ENCODE data around the gene PARVG.
"Not testable (repeated sequence)": the region's sequence is repeated elsewhere in the genome, so short reads cannot be mapped to it uniquely, and the experiment has no call there.

Gene PARVG

GRCh38 chr22:44231233-44231632 lies 50.5 kb downstream of the PARVG start:
- TF ChIP-seq ZNF510 (tag by site-specific recombination; IDR thresholded peaks at IDR 0.05; ENCODE audit: insufficient replicate concordance) (no peak), ZNF239 (tag by site-specific recombination; IDR thresholded peaks at IDR 0.05) (no peak), ZNF354C (tag by site-specific recombination; IDR thresholded peaks at IDR 0.05; ENCODE audit: borderline replicate concordance, low read depth) (no peak), ZNF175 (tag by site-specific recombination; IDR thresholded peaks at IDR 0.05) (no peak), ZNF350 (tag by site-specific recombination; IDR thresholded peaks at IDR 0.05) (no peak), ZNF654 (tag by site-specific recombination; IDR thresholded peaks at IDR 0.05; ENCODE audit: low read depth) (no peak), EGR2 (tag by site-specific recombination; IDR thresholded peaks at IDR 0.05; ENCODE audit: low read depth) (no peak), ZNF2 (tag by site-specific recombination; IDR thresholded peaks at IDR 0.05) (no peak), ZFHX2 (tag by site-specific recombination; conservative IDR thresholded peaks at IDR 0.05) (no peak), ZNF645 (tag by site-specific recombination; IDR thresholded peaks at IDR 0.05) (no peak), ZNF266 (tag by site-specific recombination; IDR thresholded peaks at IDR 0.05; ENCODE audit: low read depth) (no peak), ZNF664 (tag by site-specific recombination; IDR thresholded peaks at IDR 0.05) (no peak), ZNF501 (tag by site-specific recombination; IDR thresholded peaks at IDR 0.05) (no peak), ZNF488 (tag by site-specific recombination; IDR thresholded peaks at IDR 0.05) (no peak), ZNF626 (tag by site-specific recombination; IDR thresholded peaks at IDR 0.05) (no peak), ZSCAN30 (tag by site-specific recombination; IDR thresholded peaks at IDR 0.05) (no peak), GLIS2 (tag by site-specific recombination; IDR thresholded peaks at IDR 0.05) (no peak)
- TF ChIP-seq, protein P1, sequence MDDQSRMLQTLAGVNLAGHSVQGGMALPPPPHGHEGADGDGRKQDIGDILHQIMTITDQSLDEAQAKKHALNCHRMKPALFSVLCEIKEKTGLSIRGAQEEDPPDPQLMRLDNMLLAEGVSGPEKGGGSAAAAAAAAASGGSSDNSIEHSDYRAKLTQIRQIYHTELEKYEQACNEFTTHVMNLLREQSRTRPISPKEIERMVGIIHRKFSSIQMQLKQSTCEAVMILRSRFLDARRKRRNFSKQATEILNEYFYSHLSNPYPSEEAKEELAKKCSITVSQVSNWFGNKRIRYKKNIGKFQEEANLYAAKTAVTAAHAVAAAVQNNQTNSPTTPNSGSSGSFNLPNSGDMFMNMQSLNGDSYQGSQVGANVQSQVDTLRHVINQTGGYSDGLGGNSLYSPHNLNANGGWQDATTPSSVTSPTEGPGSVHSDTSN (CRISPR knock-in tag; IDR thresholded peaks at IDR 0.05): no peak
- Histone ChIP-seq H3K4me3 (ENCODE audit: low read depth, low read length) (no peak overlapping the region), H3K36me3 (ENCODE audit: control insufficient read depth in 2 of 2, insufficient read depth in 1 of 2, low read length in 2 of 2) (no peaks in the 10 kb centered on the region), H3K9me3 (ENCODE audit: control insufficient read depth, insufficient read depth, low read depth, low read length) (no peaks in the 10 kb centered on the region), H3K4me1 (ENCODE audit: control insufficient read depth, insufficient read depth, low read length) (no peaks in the 10 kb centered on the region), H3K27ac (ENCODE audit: extremely low read depth, low read depth, low read length) (no peak overlapping the region)
- POLR2A ChIA-PET: no interaction called here
- CTCF ChIA-PET: no interaction called here

- H3K4me3 ChIP-seq (ENCODE audit: low read depth, low read length); POLR2A ChIA-PET; H3K4me1 ChIP-seq (ENCODE audit: control insufficient read depth, insufficient read depth, low read length); H3K27ac ChIP-seq (ENCODE audit: extremely low read depth, low read depth, low read length); H3K36me3 ChIP-seq (ENCODE audit: control insufficient read depth in 2 of 2, insufficient read depth in 1 of 2, low read length in 2 of 2); CTCF ChIA-PET; H3K9me3 ChIP-seq (ENCODE audit: control insufficient read depth, insufficient read depth, low read depth, low read length): not testable (repeated sequence)
These were observed 53.6 kb downstream of the PARVG start for GRCh38 chr22:44234372-44234771.

DNA sequence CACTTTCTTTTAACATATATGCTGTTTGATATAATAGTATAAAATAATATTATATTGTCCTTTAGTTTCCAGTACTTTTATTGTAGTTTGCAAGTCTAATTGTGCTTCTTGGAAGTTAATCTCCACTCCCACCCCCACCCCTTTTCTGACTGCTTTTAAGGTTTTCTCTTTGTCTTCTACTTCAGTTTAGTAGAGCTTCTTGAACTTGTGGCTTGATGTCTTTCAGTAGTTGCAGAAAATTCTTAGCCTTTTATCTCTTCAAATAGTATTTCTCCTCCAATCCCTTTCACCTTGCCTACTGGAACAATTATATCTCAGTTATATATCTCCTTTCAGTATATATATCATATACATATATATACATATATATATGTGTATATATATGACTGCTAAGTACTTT lies 56.6 kb downstream of the PARVG start:
- CTCF ChIA-PET: no interaction called here
- Histone ChIP-seq H3K36me3 (ENCODE audit: control insufficient read depth in 2 of 2, insufficient read depth in 1 of 2, low read length in 2 of 2) (no peaks in the 10 kb centered on the region), H3K9me3 (ENCODE audit: control insufficient read depth, insufficient read depth, low read depth, low read length) (no peaks in the 10 kb centered on the region), H3K27ac (ENCODE audit: extremely low read depth, low read depth, low read length) (no peak overlapping the region), H3K4me3 (ENCODE audit: low read depth, low read length) (no peak overlapping the region), H3K4me1 (ENCODE audit: control insufficient read depth, insufficient read depth, low read length) (no peaks in the 10 kb centered on the region)
- TF ChIP-seq ZNF558 (tag by site-specific recombination; IDR thresholded peaks at IDR 0.05) (peak; percentile 95), ZNF76 (tag by site-specific recombination; IDR thresholded peaks at IDR 0.05; ENCODE audit: borderline replicate concordance, low read depth) (no peak), ZNF830 (tag by site-specific recombination; IDR thresholded peaks at IDR 0.05; ENCODE audit: low read depth) (no peak), ZNF274 (IDR thresholded peaks at IDR 0.05; ENCODE audit: low read length) (no peak), ZNF274 (tag by site-specific recombination; IDR thresholded peaks at IDR 0.05; ENCODE audit: borderline replicate concordance) (no peak), BCL11B (tag by site-specific recombination; IDR thresholded peaks at IDR 0.05; ENCODE audit: low read depth) (no peak)
- POLR2A ChIA-PET: no interaction called here

DNA sequence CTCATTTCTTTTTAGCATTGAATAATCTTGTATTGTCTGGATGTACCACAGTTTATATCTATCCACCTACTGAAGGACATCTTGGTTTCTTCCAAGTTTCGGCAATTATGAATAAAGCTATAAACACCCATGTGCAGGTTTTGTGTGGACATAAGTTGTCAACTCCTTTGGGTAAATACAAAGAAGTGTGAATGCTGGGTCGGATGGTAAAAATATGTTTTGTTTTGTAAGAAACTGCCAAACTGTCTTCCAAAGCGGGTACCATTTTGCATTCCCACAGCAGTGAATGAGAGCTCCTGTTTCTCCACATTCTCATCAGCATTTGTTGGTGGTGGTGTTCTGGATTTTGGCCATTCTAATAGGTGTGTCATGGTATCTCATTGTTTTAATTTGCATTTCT lies 60.4 kb downstream of the PARVG start:
- H3K27ac ChIP-seq (ENCODE audit: extremely low read depth, low read depth, low read length); H3K9me3 ChIP-seq (ENCODE audit: control insufficient read depth, insufficient read depth, low read depth, low read length); H3K4me3 ChIP-seq (ENCODE audit: low read depth, low read length); POLR2A ChIA-PET; H3K4me1 ChIP-seq (ENCODE audit: control insufficient read depth, insufficient read depth, low read length); H3K36me3 ChIP-seq (ENCODE audit: control insufficient read depth in 2 of 2, insufficient read depth in 1 of 2, low read length in 2 of 2): not testable (repeated sequence)
- CTCF ChIA-PET: interaction anchor here (0.7 kb wide), 1 partner anchor 20 kb away, joined by 3 read pairs; no protein-coding TSS in a partner anchor
